GM23248 (cell line): ENCODE results near the gene BEAN1. TPM values are rescaled to one million over a fixed set of nuclear protein-coding genes. Genes with fewer than 3 reads are reported as not detected.

ENCODE experiments used
- DNase-seq: peaks from one replicate; pipeline ENCODE4 v3.0.0-alpha.2; 2015
- H2AFZ ChIP-seq: fragments of 200-600 bp; sonication (generic); 2 replicates; pipeline ENCODE4 v1.6.1; 2016; ENCODE audit warnings: antibody characterized with exemption
- H3F3A ChIP-seq: fragments of 200-600 bp; sonication (generic); 2 replicates; pipeline ENCODE4 v1.6.1; 2016; ENCODE audit warnings: mild to moderate bottlenecking, antibody characterized with exemption, mixed run types; ENCODE audit not compliant: insufficient read depth
- H3K27ac ChIP-seq: fragments of 200-600 bp; sonication (generic); 2 replicates; pipeline ENCODE4 v1.5.1; 2016; ENCODE audit warnings: mild to moderate bottlenecking
- H3K27me3 ChIP-seq: fragments of 200-600 bp; sonication (generic); replicated peaks from 2 replicates; pipeline ENCODE4 v1.6.1; 2016; ENCODE audit warnings: mild to moderate bottlenecking; ENCODE audit not compliant: insufficient read depth
- H3K36me3 ChIP-seq: fragments of 200-600 bp; sonication (generic); 2 replicates; pipeline ENCODE4 v1.6.1; 2016; ENCODE audit warnings: low read depth, mild to moderate bottlenecking
- H3K4me1 ChIP-seq: fragments of 200-600 bp; sonication (generic); 2 replicates; pipeline ENCODE4 v1.6.1; 2016; ENCODE audit warnings: mild to moderate bottlenecking; ENCODE audit not compliant: insufficient read depth
- H3K4me2 ChIP-seq: fragments of 200-600 bp; sonication (generic); one replicate; pipeline ENCODE4 v1.6.1; 2016; ENCODE audit warnings: mild to moderate bottlenecking; ENCODE audit not compliant: unreplicated experiment
- H3K4me3 ChIP-seq: fragments of 200-600 bp; sonication (generic); 2 replicates; pipeline ENCODE4 v1.5.1; 2016; ENCODE audit warnings: mild to moderate bottlenecking
- H3K79me2 ChIP-seq: fragments of 200-600 bp; sonication (generic); 2 replicates; pipeline ENCODE4 v1.6.1; 2016; ENCODE audit warnings: mild to moderate bottlenecking; ENCODE audit not compliant: insufficient read depth
- H3K9ac ChIP-seq: fragments of 200-600 bp; sonication (generic); 2 replicates; pipeline ENCODE4 v1.6.1; 2016; ENCODE audit warnings: mild to moderate bottlenecking
- H3K9me2 ChIP-seq: fragments of 200-600 bp; sonication (generic); 2 replicates; pipeline ENCODE4 v1.6.1; 2016; ENCODE audit warnings: mixed run types, mild to moderate bottlenecking, moderate library complexity; ENCODE audit not compliant: insufficient read depth
- H3K9me3 ChIP-seq: fragments of 200-600 bp; sonication (generic); one replicate; pipeline ENCODE4 v1.6.1; 2017; ENCODE audit warnings: low read depth
- H4K20me1 ChIP-seq: fragments of 200-600 bp; sonication (generic); 2 replicates; pipeline ENCODE4 v1.6.0; 2016; ENCODE audit not compliant: insufficient read depth
- EZH2 ChIP-seq: fragments of 200-600 bp; sonication (generic); IDR thresholded peaks from 2 replicates; pipeline ENCODE4 v1.6.1; 2018; ENCODE audit warnings: antibody characterized with exemption, mild to moderate bottlenecking; ENCODE audit not compliant: insufficient read depth, poor library complexity, severe bottlenecking
- EZH2phosphoT487 ChIP-seq: fragments of 200-600 bp; sonication (generic); IDR thresholded peaks from 2 replicates; pipeline ENCODE4 v1.6.1; 2018; ENCODE audit warnings: antibody characterized with exemption, moderate library complexity, mild to moderate bottlenecking, low read depth; ENCODE audit not compliant: insufficient read depth
- WGBS, 2 experiments: methylation state at CpG; one replicate each; pipeline ENCODE4 v1.1.6; 2015 to 2017; ENCODE audit warnings: low lambda C conversion rate in 2 of 2, low coverage in 1 of 2; ENCODE audit errors: missing lambda C conversion rate in 2 of 2; 5-methylcytosine and 5-hydroxymethylcytosine counted together
- in situ Hi-C: fragments of 300-500 bp; cut with MboI; formaldehyde crosslinking; loops from 2 replicates; pipeline ENCODE4 v1.15.0; 2020
- polyA plus RNA-seq: library from polyadenylated mRNA; unstranded; fragments of >200 nt; fragmentation: Nextera tagmentation; extraction: Ambion mirVana; gene quantifications from 2 replicates; pipeline ENCODE4 v1.2.1, GENCODE V29; 2016
- total RNA-seq: library from RNA; depleted of rRNA; stranded (reverse); fragments of >200 nt; shearing (Covaris generic); gene quantifications from 2 replicates; pipeline ENCODE4 v1.2.3, GENCODE V29; 2014

Gene BEAN1
- total and polyA plus RNA-seq, 2 experiments from 2014 or later: 0.32 to 0.50 TPM

GRCh38 chr16:66483689-66484452 is 56.8 kb downstream of the BEAN1 start:
- Histone ChIP-seq H3K79me2 (no peaks in the 10 kb centered on the region), H3K27me3 (no peaks in the 10 kb centered on the region), H3K4me2 (no peak overlapping the region), H3K4me3 (no peak overlapping the region), H3K9ac (no peak overlapping the region), H4K20me1 (no peaks in the 10 kb centered on the region), H2AFZ (no peak overlapping the region), H3K27ac (no peak overlapping the region), H3K9me3 (no peaks in the 10 kb centered on the region), H3K9me2 (no peaks in the 10 kb centered on the region), H3K4me1 (peaks cover 10% of the 10 kb centered on the region), H3K36me3 (no peaks in the 10 kb centered on the region), H3F3A (0 out of 2 replicates have a peak, but pooled peaks cover 6% of the 10 kb centered on the region)
- TF ChIP-seq EZH2phosphoT487: no peak
- TF ChIP-seq EZH2: no peak
- peak; percentile 79 for DNase-seq
- in situ Hi-C loops: loop anchor here (10.0 kb wide), 1 partner anchor 79 kb away; no protein-coding TSS in a partner anchor
- WGBS, 2 experiments: 30% methylated on average over 14 of the region's 14 CpGs

GRCh38 chr16:66484453-66485213 is 57.5 kb downstream of the BEAN1 start:
- Histone ChIP-seq H3K36me3 (no peaks in the 10 kb centered on the region), H2AFZ (no peak overlapping the region), H3K9ac (no peak overlapping the region), H3K9me3 (no peaks in the 10 kb centered on the region), H3K27me3 (no peaks in the 10 kb centered on the region), H4K20me1 (no peaks in the 10 kb centered on the region), H3K4me1 (peaks cover 10% of the 10 kb centered on the region), H3K4me2 (no peak overlapping the region), H3K27ac (no peak overlapping the region), H3F3A (0 out of 2 replicates have a peak, but pooled peaks cover 6% of the 10 kb centered on the region), H3K9me2 (no peaks in the 10 kb centered on the region), H3K4me3 (no peak overlapping the region), H3K79me2 (no peaks in the 10 kb centered on the region)
- WGBS, 2 experiments: 84 to 85% methylated on average over 15 of the region's 15 CpGs
- in situ Hi-C loops: loop anchor here (10.0 kb wide), 1 partner anchor 80 kb away; no protein-coding TSS in a partner anchor
- DNase-seq: no peak
- TF ChIP-seq EZH2phosphoT487: no peak
- TF ChIP-seq EZH2: no peak

DNA sequence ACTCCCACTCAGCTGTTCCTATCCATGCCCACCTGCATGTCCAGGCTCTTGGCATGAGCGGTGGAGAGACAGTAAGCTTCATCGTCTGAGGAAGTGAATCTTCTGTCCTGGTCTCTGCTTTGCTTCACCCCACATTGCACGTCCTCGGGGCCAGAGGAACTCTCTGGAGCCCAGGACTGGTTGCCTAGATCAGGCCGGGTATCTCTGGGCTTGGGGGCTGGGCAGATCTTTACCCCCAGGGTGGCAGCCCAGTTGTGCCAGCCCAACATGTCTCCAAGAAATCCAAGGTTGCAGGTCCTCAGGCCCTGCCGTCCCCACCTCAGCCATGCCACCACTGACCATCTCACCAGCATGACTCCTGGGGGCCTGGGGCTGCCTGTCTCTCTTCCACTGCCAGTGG is 58.3 kb downstream of the BEAN1 start:
- in situ Hi-C loops: loop anchor here (10.0 kb wide), 1 partner anchor 81 kb away; no protein-coding TSS in a partner anchor
- DNase-seq: no peak
- H3K36me3 ChIP-seq: no peaks in the 10 kb centered on the region
- no peak overlapping the region for H3K9ac ChIP-seq
- H3K27me3 ChIP-seq: no peaks in the 10 kb centered on the region
- H3F3A ChIP-seq: 0 out of 2 replicates have a peak, but pooled peaks cover 6% of the 10 kb centered on the region
- H3K4me3 ChIP-seq: no peak overlapping the region
- no peaks in the 10 kb centered on the region for H4K20me1 ChIP-seq
- no peaks in the 10 kb centered on the region for H3K9me3 ChIP-seq
- H3K4me1 ChIP-seq: peaks cover 10% of the 10 kb centered on the region
- TF ChIP-seq EZH2phosphoT487: no peak
- TF ChIP-seq EZH2: no peak
- no peak overlapping the region for H3K4me2 ChIP-seq
- no peaks in the 10 kb centered on the region for H3K79me2 ChIP-seq
- no peak overlapping the region for H2AFZ ChIP-seq
- H3K9me2 ChIP-seq: no peaks in the 10 kb centered on the region
- H3K27ac ChIP-seq: no peak overlapping the region
- 90 to 91% methylated on average over 6 of the region's 6 CpGs for WGBS, 2 experiments

DNA sequence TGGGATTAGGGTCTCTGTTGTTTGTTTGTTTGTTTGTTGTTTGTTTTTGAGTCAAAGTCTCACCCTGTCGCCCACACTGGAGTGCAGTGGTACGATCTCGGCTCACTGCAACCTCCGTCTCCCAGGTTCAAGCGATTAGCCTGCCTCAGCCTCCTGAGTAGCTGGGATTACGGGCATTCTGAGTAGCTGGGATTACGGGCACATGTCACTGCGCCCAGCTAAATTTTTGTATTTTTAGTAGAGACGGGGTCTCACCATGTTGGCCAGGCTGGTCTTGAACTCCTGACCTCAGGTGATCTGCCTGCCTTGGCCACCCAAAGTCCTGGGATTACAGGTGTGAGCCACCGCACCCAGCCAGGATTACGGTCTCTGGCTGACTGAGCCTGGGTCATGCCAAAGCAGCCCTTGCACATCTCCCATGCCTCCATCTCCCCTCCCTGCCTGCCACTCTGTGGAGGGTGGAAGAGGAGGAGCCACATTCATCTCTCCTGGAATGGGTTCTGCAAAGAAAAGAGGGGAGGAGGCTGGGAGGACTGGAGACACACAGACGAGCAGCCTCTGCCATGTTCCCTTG is 59.2 kb downstream of the BEAN1 start:
- Histone ChIP-seq H2AFZ (no peak overlapping the region), H3K36me3 (no peaks in the 10 kb centered on the region), H4K20me1 (no peaks in the 10 kb centered on the region), H3K27me3 (no peaks in the 10 kb centered on the region), H3K79me2 (no peaks in the 10 kb centered on the region), H3K9me3 (no peaks in the 10 kb centered on the region), H3F3A (0 out of 2 replicates have a peak, but pooled peaks cover 6% of the 10 kb centered on the region), H3K4me1 (peaks cover 10% of the 10 kb centered on the region), H3K4me3 (no peak overlapping the region), H3K27ac (peak overlapping the region; percentile 10; the same call in 1 of the 2 replicates), H3K9ac (no peak overlapping the region), H3K4me2 (no peak overlapping the region), H3K9me2 (no peaks in the 10 kb centered on the region)
- no peak for TF ChIP-seq EZH2phosphoT487
- WGBS, 2 experiments: 92 to 97% methylated on average over 12 of the region's 12 CpGs
- in situ Hi-C loops: loop anchor here (10.0 kb wide), 1 partner anchor 81 kb away; no protein-coding TSS in a partner anchor
- no peak for DNase-seq
